ENCODE data around the gene TENM3.

TENM3 gene

GRCh38 chr4:182827166-182827565, 584.0 kb downstream of the TENM3 start:
- no peak for DNase-seq

- no peak for DNase-seq
Observed at GRCh38 chr4:182827954-182828353, 584.8 kb downstream of the TENM3 start.

DNA sequence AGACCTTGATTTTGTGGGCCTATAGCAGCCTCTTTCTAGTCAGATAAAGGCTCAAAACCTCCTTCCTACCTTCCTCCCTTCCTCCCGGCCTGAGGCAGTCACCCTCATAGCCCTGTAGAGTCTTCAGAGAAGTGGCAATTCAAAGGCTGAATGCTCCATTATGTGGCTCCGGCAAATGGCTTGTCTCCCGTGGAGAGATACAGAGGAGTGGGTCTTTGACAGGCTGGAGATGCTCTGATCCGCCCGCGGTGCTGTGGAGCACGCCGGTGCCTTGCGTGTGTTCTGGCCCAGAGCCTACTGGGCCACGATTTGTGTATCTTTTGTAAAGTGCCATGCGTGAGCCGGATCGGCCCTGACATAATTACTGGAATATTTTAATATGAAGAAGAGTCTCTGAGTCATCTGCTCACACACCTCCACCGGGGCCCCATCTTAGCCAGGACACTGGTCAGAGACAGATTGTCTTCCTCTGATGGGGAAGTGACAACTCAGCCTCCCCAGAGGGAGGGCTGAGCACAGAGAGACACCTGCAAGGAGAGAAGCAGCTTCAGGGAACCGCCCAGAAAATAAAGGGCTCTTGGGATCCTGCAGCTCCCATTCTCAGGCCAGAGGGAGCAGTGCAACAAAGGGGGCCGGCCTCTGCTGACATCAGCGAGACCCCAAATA, 585.3 kb downstream of the TENM3 start:
- no peak for DNase-seq

DNA sequence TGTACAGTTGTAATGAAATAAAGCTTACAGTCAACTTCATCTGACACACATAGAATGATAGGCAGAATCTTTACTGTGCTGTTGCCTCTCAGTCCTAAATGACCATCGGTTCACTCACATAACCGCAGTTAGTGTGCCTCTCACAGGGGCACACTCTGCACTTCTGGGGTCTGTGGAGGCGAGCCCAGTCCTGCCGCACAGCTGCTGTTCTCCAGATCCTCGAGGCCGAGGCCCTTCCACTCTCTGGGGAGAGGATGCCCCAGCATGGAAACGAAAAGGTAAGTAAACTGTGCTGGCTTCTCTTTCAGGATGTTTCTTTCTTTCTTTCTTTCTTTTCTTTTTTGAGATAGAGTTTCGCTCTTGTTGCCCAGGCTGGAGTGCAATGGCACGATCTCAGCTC, 586.0 kb downstream of the TENM3 start:
- DNase-seq, result no peak

DNA sequence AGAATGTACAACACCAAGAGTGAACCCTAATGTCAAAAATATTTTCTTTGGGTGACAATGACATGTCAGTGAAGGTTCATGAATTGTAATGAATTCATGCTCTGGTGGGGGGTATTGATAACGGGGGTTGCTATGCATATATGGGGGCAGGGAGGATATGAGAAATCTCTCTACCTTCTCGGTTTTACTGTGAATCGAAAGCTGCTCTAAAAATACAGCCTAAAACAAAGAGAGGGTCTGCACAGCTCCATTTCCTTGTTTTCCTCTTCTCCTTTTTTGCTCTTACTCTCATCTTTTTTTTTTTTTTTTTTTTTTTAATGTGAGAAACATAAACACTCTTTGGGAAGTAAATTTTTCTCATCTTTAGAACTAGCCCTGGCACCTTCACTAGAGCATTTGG, 588.2 kb downstream of the TENM3 start:
- no peak for DNase-seq

DNA sequence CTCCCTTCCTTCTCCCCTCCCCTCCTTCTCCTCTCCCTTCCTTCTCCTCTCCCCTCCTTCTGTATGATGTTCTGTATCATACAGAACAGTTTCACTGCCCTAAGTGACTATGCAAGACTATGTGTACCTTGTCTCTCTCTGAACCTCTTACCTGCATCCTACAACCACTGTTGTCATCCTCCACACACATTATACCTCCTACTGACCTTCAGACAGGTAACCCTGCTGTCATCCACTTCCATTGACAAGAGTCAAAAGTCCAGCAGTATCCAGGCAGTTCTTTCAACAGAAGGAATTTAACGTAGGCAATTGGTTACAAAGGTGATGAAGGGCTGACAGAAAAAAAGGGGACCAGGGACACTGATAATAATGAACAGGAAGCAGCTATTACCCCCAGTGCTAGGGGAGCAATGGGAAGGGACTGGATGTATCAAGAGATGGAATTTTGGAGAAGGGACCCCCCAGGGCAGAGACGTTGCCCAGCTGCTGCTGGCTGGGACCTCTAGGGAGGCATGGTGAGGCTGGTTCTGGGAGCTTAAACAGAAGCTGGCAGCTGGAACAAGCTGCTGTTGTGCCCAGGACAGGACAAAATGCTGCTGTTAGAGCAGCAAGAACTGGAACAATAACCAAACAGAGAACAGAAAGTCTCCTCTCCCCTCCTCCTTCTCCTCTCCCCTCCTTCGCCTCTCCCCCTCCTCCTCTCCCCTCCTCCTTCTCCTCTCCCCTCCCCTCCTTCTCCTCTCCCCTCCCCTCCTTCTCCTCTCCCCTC, 589.3 kb downstream of the TENM3 start:
- no peak for DNase-seq

DNA sequence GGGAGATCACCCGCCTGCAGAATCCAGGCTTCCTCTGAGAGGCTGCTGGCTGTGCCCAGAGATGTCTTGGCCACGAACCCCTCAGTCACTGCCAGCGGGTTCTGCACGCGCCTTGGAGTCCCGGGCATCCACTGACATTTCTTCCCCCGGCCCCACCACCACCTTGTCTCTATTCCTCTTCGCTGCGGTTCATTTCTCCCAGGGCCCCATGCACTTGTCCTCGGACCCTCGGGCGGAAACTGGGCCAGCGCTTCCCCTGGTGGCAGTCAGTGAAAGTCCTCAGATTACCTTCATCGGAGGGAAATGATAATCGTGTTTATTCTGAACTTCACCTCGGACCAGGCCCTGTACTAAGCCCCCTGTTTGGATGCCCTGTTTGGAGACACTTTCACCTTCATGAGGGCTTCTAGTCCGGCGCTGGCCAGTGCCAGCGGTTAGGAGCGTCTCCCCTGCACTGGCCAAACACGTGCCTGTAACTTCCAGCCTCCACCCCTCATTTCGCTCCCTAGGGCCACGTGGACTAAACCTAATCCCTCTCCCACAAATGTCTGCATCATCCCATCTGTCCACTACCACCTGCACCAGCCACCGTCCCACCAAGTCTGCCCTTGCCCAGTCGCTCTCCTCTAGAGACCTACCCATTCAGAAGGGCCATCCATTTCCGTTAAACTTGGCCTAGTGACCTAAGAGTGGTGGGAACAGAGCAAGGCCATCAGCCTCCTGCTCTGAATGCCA, 592.0 kb downstream of the TENM3 start:
- DNase-seq, result no peak

DNA sequence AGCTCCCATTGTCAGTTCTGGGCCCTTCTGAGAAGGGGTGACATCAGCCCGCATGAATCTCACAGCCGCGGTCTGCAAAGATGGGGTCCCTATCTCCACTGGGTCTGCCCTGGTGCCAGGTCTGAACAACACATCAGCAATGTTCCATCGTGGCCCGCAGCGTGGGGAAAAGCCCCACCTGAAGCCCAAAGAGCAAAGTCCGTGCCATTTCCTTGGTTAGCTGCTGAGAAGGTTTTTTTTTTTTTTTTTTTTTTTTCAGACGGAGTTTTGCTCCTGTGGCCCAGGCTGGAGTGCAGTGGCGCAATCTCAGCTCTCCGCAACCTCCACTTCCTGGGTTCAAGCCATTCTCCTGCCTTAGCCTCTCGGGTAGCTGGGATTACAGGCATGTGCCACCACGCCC, 594.6 kb downstream of the TENM3 start:
- no peak for DNase-seq

DNA sequence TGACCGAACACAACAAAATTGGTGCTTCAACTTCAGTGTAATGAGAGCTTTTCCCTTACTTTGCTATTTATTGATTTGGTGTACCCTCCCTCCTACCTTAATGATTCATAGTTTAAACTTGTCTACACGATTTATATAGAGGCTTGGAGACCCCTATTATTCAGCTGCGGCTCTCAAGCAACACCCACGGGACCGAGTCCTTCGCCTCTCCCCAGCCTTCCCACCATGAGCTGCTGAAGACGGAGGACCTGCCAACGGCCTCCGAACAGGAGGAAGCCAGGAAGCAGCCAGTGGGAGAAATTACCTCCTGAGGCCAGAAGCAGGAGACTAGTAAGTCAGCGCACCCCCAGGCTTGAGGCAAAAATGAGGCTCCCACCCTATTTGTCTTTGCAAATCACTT, 595.3 kb downstream of the TENM3 start:
- no peak for DNase-seq

- no peak for DNase-seq
Observed at GRCh38 chr4:182839256-182839655, 596.1 kb downstream of the TENM3 start.

DNA sequence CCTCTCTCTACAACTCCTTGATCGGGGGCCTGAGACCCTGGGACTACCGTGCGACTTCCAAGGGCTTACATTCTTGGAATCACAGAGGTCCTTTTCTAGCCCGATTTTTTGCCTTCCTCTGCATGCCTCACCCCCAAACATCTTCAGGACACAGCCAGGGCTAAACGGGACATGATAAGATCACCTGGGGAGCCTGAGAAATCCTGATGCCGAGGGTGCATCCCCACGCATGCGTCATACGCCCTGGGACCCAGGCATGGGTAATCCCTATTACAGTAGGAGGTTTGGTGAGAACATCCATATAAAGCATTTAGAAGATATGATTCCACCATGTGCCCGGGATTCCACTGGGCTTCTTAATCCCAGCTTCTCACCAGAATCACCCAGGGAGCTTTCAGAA, 596.9 kb downstream of the TENM3 start:
- no peak for DNase-seq

DNA sequence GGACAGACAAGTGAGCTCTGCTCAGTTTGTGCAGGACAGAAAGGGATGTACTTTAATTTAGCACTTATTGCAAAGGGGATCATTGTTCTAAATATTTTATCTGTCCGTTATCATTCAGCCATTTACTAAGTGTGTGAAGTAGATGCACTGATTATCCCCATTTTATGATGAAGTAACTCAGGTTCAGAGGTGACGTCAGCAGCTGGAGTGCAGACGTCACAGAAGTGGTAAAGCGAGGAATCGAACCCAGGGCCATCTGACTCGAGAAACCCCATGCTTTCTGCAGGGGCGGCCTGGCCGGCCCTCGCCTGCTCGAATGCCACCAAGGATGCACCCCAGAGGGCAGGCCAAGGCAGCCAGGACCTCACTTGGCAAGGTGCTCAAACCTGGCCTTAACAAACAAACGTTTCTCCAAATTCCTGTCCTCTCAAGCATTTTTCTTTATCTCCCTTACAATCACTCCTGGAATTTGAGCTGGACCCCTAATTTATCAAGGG, 599.0 kb downstream of the TENM3 start:
- DNase-seq, result no peak

DNA sequence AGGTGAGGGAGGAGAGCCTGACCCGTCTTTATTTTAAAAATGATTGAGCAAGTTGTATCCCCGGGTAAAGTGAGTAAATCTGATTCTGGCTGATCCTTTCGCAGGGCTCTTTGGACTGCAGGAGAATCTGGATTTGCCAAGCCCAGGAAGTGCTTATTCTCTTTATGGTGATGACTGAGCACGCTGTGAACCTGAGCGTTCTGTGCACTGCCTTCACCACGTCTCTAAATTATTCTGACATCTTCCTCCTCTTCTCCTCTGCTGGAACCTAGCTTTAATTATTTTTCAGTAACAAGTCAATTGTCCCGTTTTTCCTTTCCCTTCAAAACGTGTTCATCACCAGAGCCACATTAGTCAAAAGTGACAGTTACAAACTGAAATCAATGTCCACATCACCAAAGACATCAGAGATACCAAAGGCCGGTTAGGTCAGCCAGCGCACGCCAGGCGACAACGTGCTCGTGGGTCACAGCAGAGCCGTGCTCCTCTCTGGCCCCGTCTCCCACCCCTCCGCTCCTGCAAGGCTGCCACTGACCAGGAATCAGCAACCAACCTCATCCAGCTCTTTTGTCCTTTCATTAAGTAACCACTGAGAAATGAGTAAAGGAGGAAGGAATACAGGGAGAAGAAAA, 599.7 kb downstream of the TENM3 start:
- DNase-seq, result no peak

DNA sequence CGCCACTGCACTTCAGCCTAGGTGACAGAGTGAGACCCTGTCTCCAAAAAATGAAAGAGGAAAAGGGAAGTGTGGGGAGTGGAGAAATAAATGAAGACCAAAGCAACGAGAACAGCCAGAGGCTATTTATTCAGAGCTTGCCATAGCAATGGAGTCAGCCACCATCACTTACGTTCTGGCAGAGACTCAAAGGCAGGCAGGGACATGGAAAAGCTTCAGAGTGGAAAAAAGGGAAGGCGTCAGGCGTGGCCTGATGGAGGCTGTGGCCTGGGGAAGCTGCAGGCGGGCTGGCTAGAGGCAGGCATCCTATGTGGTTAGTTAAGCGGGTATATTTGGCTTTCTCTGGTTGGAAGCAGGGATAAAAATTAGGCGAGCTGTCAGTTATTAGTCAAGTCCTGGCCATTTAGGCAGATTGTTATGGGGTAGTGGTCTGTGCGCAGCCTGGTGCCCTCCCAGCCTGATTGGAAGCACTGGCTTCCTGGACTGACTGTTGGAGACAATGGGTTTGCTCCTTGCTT, 600.7 kb downstream of the TENM3 start:
- no peak for DNase-seq

- DNase-seq, result no peak
Observed at GRCh38 chr4:182845618-182846017, 602.4 kb downstream of the TENM3 start.

DNA sequence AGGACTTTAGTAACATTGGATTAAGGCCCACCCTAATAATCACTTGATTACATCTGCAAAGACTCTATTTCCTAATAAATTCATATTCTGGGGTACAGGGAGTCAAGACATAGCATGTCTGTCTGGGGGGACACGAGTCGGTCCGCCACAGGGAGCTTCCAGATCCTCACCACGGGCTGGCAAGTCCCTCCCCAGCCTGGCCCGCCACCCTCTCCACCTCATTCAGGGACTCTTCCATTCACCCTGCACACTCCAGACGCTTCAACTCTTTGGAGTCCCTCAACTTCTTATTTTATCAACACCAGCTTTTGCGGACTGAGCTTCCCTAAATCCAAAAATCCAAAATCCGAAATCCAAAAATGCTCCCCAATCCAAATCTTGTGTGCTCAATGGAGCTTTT, 602.8 kb downstream of the TENM3 start:
- no peak for DNase-seq

DNA sequence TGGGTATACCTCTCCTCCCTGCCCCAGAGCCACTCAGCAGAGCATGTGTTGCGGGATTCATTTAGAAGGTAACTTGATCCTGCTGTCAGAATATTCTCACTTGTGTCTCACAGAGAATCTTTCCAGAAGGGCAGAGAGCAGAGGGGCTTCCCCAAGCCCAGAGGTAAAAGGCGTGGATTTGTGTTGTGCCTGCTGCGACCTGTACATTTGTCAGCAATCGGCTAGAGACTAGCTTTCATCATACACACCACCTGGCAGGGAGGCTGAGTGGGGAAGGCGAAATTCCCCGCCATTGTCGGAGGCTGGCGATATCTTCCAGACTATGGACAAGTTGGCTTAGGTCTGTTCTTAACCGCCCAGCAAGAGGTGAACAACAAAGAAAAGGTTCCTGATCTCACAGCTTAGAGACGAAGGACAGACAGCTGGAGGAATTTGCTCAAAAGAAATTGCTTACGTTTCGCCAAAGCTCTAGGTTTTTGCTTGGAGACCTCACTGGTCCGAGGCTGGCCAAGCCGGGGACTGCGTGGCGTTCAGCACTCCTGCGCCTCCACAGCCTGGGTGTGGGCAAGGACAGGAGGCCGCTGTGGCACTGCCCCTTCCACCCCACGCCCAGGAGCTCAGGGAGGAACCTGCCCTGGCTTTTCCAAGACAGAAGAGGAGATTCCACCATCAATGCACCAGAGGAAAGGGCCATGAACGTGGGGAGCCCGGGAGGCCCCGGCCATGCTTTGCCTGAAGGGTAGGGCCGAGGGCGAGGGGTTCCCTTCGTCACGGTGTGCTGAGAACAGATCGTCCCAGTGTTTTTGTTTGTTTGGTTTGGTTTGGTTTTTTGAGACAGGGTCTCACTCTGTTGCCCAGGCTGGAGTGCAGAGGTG, 604.6 kb downstream of the TENM3 start:
- DNase-seq, result no peak

DNA sequence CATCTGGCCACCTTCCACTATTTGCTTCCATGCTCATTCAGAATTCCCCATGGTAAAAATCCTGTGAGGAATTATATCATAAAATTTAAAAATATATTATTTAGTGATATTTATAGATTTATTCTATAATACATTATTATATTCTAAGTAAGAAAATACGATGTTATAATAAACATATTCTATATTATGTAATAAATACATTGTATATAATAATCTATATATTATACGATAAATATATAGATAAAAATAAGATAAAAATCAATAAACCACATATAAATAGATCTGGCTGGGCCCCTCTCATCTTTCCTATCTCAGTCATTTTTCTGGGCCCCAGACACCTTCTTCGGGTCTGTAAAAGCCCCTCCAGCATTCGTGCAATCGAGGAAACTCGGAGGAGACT, 605.5 kb downstream of the TENM3 start:
- no peak for DNase-seq

Data from NCI-H2227 treated with DMSO at 0.1 percent for 48 hours (cell line).